DOHH2 (cell line): Measurements from ENCODE around the gene SCFD2.

Experiments used
- EZH2phosphoT487 ChIP-seq: fragments of 200-600 bp; sonication (generic); IDR thresholded peaks from 2 replicates; pipeline ENCODE4 v1.6.1; 2017; ENCODE audit warnings: borderline replicate concordance, mild to moderate bottlenecking, antibody characterized with exemption, low read length, moderate library complexity, mixed read lengths
- TF ChIP-seq, protein P1 (sequence below): fragments of 200-600 bp; sonication (generic); IDR thresholded peaks from one replicate; pipeline ENCODE4 v1.5.1; 2014; ENCODE audit warnings: antibody characterized with exemption, mild to moderate bottlenecking, low read depth, low read length; ENCODE audit not compliant: poor library complexity, severe bottlenecking

GRCh38 chr4:53367721-53368120 lies 1.9 kb upstream of the SCFD2 start:
- TF ChIP-seq, protein P1, sequence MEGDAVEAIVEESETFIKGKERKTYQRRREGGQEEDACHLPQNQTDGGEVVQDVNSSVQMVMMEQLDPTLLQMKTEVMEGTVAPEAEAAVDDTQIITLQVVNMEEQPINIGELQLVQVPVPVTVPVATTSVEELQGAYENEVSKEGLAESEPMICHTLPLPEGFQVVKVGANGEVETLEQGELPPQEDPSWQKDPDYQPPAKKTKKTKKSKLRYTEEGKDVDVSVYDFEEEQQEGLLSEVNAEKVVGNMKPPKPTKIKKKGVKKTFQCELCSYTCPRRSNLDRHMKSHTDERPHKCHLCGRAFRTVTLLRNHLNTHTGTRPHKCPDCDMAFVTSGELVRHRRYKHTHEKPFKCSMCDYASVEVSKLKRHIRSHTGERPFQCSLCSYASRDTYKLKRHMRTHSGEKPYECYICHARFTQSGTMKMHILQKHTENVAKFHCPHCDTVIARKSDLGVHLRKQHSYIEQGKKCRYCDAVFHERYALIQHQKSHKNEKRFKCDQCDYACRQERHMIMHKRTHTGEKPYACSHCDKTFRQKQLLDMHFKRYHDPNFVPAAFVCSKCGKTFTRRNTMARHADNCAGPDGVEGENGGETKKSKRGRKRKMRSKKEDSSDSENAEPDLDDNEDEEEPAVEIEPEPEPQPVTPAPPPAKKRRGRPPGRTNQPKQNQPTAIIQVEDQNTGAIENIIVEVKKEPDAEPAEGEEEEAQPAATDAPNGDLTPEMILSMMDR: no peak
- no peak for TF ChIP-seq EZH2phosphoT487
